Mucosa of descending colon (tissue), 3 donors: ENCODE data around the gene SF3B6. TPM values are rescaled to one million over a fixed set of nuclear protein-coding genes. Genes with fewer than 3 reads are reported as not detected.

ENCODE experiments used
- ATAC-seq: fragments of 200-7000 bp; cut with Tn5 transposase; one replicate; pipeline ENCODE4 v1.9.1; 2020; ENCODE audit warnings: mild to moderate bottlenecking, moderate library complexity
- DNase-seq, 3 donors: peaks; one replicate each; pipeline ENCODE4 v3.0.0-alpha.2; 2020
- H3K36me3 ChIP-seq: fragments of 200-600 bp; one replicate; pipeline ENCODE4 v1.8.0; 2021; ENCODE audit warnings: low read depth, mild to moderate bottlenecking
- H3K4me1 ChIP-seq: fragments of 200-600 bp; one replicate; pipeline ENCODE4 v1.8.0; 2021; ENCODE audit warnings: low read depth, mild to moderate bottlenecking
- H3K4me3 ChIP-seq: fragments of 200-600 bp; one replicate; pipeline ENCODE4 v1.8.0; 2021; ENCODE audit warnings: mild to moderate bottlenecking
- H3K9me3 ChIP-seq: fragments of 200-600 bp; one replicate; pipeline ENCODE4 v1.8.0; 2021; ENCODE audit warnings: mild to moderate bottlenecking
- intact Hi-C, 2 donors: fragments of 100-400 bp; cut with DNase I in 1 of 2; cut with micrococcal nuclease in 1 of 2; formaldehyde crosslinking; loops; one replicate each; pipeline versions ENCODE4 v1.11.0 to v1.11.1; 2022; cut with DNase I, micrococcal nuclease
- total RNA-seq, 3 donors: library from RNA; stranded (reverse); fragmentation: NEBNext Ultra II Directional in 2 of 3; extraction: Animal tissue kit (Norgen Biotek cat#: 25700) in 2 of 3; gene quantifications; one replicate each; pipeline versions ENCODE4 v1.2.1 to v1.2.4, GENCODE V29; 2021 to 2023
- TF ChIP-seq, protein P1 (sequence below): fragments of 200-600 bp; IDR thresholded peaks from one replicate; pipeline ENCODE4 v1.8.0; 2022; ENCODE audit warnings: antibody characterized with exemption, mild to moderate bottlenecking
- donor health status: DM: no; HTN: no; CAD: no; lungs with moderate emphysema.
- donor health status: DM: no; HTN: no; CAD: no.
- donor health status: DM: no; HTN: yes; CAD: no.

Gene SF3B6
- total RNA-seq, 3 donors from 2014 or later: 75.1 to 90.1 (median 76.1) TPM

DNA sequence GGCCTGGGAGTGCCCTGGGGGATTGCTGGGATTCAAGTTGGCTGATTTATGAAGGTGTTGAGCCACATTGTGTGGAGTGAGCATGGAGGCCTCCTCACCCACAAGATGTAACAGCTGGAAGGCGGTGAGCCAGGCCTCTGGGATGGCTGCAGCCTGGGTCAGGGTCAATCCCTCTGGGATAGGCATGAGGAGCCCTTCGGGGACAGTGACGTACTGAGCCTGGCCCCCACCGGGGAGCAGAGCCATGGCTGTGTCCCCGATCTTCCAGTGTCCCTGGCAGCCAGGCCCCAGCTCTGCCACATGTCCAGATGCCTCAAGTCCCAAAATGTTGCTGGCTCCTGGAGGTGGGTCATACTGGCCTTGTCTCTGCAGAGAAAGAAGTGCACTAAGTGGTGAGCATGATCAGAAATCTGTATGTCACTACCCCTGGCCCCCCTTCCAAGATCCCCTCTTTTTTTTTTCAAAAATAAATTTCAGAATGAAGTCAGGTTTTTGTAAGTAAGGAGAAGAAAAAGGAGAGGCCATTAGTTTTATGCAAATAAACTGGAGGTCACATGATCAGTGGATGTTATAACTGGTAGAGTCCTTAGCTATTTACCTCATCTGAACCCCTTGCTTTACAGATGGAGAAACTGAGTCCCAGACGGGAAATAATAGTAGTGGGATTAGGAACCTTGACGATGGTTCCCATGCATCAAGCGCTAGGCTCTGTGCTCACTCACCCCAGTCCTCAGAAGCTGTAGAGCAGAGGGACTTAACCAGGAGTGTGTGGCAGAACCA lies 6.9 kb upstream of the SF3B6 start:
- peak; percentile 23 to 54 (median 37) for DNase-seq
- H3K36me3 ChIP-seq: no peaks in the 10 kb centered on the region
- no peak for ATAC-seq

DNA sequence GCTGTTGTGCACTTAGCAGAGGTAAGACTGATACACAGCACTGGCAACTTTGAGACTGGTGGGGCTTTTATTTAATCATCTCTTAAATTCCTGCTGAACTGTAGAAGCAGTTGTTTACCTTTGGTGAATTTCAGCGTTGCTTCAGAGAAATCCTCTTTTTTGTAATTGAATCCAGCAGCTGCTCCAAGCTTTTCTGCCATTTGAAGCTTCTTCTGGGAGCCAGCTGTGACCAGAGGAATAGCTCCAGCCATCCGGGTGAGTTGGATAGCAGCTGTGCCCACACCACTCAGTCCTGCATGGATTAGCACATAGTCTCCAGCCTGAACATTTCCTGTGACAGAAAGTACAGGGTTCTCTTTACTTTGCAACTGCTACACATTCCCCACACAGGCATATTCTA lies 4.6 kb upstream of the SF3B6 start:
- intact Hi-C loops: no loop called here
- Histone ChIP-seq H3K4me3 (no peak overlapping the region), H3K4me1 (peaks cover 22% of the 10 kb centered on the region), H3K36me3 (no peaks in the 10 kb centered on the region), H3K9me3 (no peaks in the 10 kb centered on the region)
- TF ChIP-seq, protein P1, sequence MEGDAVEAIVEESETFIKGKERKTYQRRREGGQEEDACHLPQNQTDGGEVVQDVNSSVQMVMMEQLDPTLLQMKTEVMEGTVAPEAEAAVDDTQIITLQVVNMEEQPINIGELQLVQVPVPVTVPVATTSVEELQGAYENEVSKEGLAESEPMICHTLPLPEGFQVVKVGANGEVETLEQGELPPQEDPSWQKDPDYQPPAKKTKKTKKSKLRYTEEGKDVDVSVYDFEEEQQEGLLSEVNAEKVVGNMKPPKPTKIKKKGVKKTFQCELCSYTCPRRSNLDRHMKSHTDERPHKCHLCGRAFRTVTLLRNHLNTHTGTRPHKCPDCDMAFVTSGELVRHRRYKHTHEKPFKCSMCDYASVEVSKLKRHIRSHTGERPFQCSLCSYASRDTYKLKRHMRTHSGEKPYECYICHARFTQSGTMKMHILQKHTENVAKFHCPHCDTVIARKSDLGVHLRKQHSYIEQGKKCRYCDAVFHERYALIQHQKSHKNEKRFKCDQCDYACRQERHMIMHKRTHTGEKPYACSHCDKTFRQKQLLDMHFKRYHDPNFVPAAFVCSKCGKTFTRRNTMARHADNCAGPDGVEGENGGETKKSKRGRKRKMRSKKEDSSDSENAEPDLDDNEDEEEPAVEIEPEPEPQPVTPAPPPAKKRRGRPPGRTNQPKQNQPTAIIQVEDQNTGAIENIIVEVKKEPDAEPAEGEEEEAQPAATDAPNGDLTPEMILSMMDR: no peak
- DNase-seq (no peak), ATAC-seq (no peak)

More for the DNA sequence above, 6.9 kb upstream of the SF3B6 start:
- TF ChIP-seq, protein P1: no peak
- Histone ChIP-seq H3K9me3 (no peaks in the 10 kb centered on the region), H3K4me3 (no peak overlapping the region), H3K4me1 (peaks cover 21% of the 10 kb centered on the region)
- intact Hi-C loops: no loop called here

DNA sequence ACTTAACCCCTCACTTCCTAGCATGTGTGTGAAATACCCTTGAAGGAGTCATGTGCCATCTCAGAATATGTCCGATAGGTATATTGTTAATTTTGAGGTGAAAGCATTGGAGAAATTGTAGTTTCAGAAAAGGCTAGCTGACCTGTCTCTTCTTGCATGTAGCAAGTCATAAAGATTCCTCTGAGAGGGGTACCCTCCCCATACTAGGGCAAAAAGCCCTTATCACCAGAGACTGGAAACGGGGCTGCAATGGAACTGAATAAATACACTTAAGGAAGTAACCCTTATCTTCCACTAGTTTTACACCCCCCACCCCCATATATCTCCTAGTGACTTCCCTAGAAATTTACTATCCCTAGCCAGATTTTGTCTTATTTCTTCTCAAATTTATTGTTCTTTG lies 1.8 kb upstream of the SF3B6 start:
- Histone ChIP-seq H3K4me3 (no peak overlapping the region), H3K36me3 (no peaks in the 10 kb centered on the region), H3K4me1 (peaks cover 22% of the 10 kb centered on the region), H3K9me3 (no peaks in the 10 kb centered on the region)
- peak in 1 of 3 donors; percentile 17 for DNase-seq
- intact Hi-C loops: loop anchor here in 1 of 2 donors (5.0 kb wide), 1 partner anchor 151 kb away; the partner anchor contains the start of gene ATAD2B
- TF ChIP-seq, protein P1: no peak
- no peak for ATAC-seq

DNA sequence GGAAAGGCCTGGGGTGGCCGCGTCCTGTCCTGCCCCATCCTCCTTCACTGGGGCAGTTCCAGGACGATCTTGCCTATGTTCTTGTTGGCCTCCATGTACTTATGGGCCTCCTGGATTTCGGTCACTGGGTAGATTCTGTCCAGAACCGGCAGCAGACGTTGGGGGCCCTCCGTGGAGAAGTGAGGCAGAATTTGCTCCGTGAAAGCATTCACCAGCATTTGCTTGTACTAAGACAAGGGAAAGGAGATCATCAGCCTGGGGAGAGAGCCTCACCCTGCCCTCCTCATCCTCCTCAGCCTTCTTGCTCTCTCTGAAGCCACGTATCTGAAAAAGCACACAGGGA lies 1.4 kb upstream of the SF3B6 start:
- Histone ChIP-seq H3K4me3 (peak overlapping the region; percentile 24), H3K36me3 (no peaks in the 10 kb centered on the region), H3K4me1 (peaks cover 19% of the 10 kb centered on the region), H3K9me3 (no peaks in the 10 kb centered on the region)
- TF ChIP-seq, protein P1: no peak
- ATAC-seq (no peak), DNase-seq (no peak)
- intact Hi-C loops: loop anchor here in 1 of 2 donors (5.0 kb wide), 1 partner anchor 150 kb away; the partner anchor contains the start of gene ATAD2B

DNA sequence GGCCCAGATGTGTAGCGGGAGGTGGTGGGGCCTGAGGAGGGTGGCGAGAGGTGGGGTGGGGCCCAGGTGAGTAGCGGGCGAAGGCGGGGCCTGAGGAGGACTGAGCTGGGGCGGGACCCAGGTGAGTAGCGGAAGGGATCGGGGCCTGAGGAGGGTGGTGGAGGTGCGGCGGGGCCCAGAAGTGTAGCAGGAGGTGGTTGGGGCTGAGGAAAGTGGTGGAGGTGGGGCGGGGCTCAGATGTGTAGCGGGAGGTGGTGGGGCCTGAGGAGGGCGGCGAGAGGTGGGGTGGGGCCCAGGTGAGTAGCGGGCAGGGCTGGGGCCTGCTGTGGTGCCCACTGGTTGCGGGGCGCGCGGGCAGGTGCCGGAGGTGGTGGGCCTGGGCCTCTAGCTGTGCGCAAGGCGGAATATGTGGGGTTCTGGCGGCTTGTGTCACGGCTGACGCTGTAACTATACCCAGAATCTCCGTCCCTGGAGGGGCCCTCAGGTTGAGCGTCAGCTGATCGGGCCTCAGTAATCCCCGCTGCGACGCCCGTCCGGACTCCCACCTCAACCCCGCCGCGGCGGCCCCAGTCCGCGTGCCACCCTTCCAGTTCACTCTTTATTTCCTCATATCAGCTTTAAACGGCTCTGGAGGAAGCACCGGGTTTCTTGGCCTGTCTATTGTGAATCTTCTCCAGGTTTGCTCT lies 866 bp upstream of the SF3B6 start:
- DNase-seq: peak in 1 of 3 donors; percentile 65
- Histone ChIP-seq H3K4me3 (peak overlapping the region; percentile 24), H3K9me3 (no peaks in the 10 kb centered on the region), H3K36me3 (no peaks in the 10 kb centered on the region), H3K4me1 (peaks cover 19% of the 10 kb centered on the region)
- ATAC-seq: peak; percentile 9
- TF ChIP-seq, protein P1: no peak
- intact Hi-C loops: loop anchor here in 1 of 2 donors (5.0 kb wide), 1 partner anchor 150 kb away; the partner anchor contains the start of gene ATAD2B
